Hepatic stellate cell (primary cell): ENCODE results near the gene MPO.

ENCODE experiments used
- DNase-seq: peaks from one replicate; pipeline ENCODE4 v3.0.0; 2011; ENCODE audit warnings: low spot score

The MPO gene

GRCh38 chr17:58265902-58266875, 14.5 kb downstream of the MPO start:
- no peak for DNase-seq

DNA sequence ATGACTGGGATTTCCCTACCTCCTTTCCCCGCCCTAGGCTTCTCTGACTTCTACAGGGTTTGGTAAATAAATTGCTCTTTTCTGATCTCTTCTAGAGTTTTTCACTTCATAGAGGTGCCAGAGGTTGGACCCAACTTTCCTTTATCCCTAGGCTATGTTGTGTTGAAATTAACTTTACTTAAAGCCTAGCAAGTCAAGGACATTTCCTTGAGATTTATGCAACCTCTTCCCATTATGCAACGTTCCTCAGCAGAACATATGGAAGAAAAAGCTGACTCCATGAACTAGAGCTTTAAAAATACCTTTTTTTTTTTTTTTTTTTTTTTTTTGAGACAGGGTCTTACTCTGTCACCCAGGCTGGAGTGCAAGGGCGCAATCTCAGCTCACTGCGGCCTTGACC, 15.5 kb downstream of the MPO start:
- DNase-seq = no peak

GRCh38 chr17:58264407-58265103, 16.2 kb downstream of the MPO start:
- no peak for DNase-seq

DNA sequence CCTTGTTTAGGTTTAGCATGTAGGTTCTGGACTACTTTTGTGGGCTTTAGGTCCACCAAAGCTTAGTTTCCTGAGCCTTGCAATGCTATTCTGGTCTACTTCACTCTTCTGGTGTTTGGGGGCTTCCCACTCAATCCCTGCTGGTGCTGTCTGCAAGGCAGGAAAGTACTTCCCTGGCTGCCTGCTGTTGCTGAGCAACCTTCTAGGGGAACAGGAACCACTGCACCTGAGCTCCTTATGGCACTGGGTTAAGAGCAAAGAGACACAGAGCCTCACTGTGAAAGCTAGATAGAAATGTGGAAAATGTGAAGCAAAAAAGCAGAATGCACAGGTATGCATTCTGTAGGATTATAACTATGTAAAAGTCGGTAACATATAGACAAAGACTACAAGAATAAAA, 17.0 kb downstream of the MPO start:
- DNase-seq = no peak

- no peak for DNase-seq
Observed at GRCh38 chr17:58262149-58262548, 18.6 kb downstream of the MPO start.

- no peak for DNase-seq
Observed at GRCh38 chr17:58254803-58255202, 25.9 kb downstream of the MPO start.

GRCh38 chr17:58253082-58253481, 27.7 kb downstream of the MPO start:
- no peak for DNase-seq

DNA sequence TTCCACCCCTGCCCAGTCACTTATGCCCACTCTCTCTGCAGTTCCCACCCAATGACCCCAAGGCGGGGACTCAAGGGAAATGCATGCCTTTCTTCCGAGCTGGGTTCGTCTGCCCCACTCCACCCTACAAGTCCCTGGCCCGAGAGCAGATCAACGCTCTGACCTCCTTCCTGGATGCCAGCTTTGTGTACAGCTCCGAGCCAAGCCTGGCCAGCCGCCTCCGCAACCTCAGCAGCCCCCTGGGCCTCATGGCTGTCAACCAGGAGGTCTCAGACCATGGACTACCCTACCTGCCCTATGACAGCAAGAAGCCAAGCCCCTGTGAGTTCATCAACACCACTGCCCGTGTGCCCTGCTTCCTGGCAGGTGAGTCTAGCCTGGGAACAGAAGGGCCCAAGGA, 28.6 kb downstream of the MPO start:
- DNase-seq = no peak

DNA sequence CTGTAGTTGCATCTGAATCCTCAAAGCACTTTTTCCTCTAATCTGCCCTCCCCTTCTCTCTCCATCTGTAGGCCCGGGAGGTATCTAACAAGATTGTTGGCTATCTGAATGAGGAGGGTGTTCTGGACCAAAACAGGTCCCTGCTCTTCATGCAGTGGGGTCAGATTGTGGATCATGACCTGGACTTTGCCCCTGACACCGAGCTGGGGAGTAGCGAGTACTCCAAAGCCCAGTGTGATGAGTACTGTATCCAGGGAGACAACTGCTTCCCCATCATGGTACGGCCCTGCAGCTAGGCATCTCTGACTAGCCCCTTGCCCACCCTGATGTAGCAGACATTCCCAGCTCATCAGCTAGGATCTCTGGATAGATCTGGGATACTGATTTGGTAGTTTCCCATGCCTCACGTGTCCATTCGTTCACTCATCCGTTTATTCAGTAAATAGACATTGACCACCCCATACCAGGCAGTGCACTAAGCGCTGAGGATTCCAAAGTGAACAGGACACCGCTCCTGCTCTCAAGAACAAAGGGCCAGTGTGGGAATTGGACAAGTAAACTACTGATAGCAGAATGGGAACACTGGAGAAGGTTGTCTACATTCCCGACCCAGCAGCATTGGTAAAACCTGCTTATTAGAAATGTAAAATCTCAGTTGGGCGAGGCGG, 30.3 kb downstream of the MPO start:
- no peak for DNase-seq

GRCh38 chr17:58249270-58250133, 31.2 kb downstream of the MPO start:
- DNase-seq = peak; percentile 91

DNA sequence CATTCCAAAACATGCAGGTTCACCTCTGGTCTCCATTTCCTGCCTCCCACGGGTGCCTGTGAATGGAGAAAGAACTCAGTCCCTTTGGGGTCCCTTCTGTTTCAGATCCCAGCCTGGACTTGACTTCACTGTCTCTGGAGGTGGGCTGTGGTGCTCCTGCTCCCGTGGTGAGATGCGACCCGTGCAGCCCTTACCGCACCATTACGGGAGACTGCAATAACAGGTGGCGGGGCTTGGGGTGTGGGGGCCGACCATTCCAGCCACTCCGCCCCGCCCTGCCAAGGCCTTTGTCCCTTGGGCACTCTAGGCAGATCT, 31.8 kb downstream of the MPO start:
- no peak for DNase-seq

GRCh38 chr17:58247511-58248363, 33.0 kb downstream of the MPO start:
- no peak for DNase-seq

- no peak for DNase-seq
Observed at GRCh38 chr17:58246781-58247180, 34.0 kb downstream of the MPO start.

GRCh38 chr17:58246104-58246740, 34.5 kb downstream of the MPO start:
- no peak for DNase-seq

DNA sequence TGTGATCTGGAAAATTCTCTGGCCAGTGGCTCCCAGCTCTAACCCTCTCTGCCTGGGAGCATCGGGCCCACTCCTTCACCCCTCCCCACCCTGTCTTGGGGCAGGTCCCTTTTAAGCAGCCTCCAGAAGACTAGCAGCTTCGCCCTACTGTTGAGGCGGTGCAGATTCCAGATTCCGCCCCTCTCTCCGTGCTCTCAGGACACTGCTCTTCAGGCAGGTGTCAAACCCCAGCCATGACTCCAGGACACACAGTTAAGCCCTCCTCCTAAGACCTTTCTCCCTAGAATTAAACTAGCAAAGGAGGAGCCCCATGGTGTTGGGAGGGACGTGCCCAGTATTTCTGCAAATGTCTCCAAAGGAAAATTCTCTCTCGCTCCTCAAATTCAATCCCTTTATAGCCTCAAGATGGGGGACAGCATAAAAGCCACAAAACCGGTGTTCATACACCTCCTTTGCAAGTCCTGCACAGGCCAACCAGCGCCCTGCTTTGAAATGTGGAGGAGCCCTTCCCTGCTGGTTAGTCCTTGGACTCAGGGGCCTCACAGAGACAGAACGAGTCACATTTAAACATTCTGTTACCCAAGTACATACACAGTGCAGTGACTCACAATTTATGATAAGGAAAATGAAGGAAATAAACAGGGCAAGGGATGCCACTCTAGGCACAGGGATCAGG, 35.2 kb downstream of the MPO start:
- no peak for DNase-seq

GRCh38 chr17:58244963-58245362, 35.8 kb downstream of the MPO start:
- no peak for DNase-seq

DNA sequence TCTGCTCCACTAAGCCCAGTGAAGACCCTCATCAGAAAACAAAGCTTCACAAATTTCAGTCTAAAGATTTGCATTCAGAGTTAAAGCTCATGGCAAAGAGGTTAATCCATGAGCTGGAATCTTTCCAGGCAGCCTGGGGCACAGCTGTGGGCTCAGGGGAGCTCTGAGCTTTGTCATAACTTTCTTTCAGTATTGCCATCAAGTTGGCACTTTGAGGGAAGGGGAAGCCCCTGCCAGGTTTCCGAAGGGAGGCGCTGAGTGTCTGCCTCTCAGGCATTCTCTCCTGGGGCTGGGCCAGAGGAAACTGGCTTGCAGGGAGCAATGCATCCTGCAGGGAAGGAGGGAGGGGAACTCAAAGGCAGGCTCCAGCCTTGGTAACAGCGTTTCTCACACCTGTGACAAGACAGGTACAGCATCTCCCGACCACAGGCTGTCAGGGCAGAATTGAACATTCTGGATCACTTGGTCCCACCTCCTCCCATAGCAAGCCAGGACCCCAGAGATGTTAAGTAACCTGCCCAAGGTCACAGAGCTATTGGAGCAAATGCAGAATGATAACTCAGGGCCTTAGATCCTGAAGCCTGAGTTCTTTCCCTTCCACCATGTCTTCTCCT, 38.5 kb downstream of the MPO start:
- no peak for DNase-seq

- DNase-seq = no peak
Observed at GRCh38 chr17:58239987-58240386, 40.7 kb downstream of the MPO start.

- no peak for DNase-seq
Observed at GRCh38 chr17:58238147-58238634, 42.5 kb downstream of the MPO start, which contains the start of gene LPO. Gene LPO, plus strand, starts transcription at chr17:58238584. Its CDS starts 4,396 bp downstream, at chr17:58242980.
